Trophoblast cell (in vitro differentiated cells and primary cell): ENCODE data around the gene LHCGR.

ENCODE experiments used
- DNase-seq, 2 donors: peaks; one replicate each; pipeline ENCODE4 v3.0.0-alpha.2; 2016
- H2AFZ ChIP-seq: 2 replicates; pipeline ENCODE4 v1.6.1; 2013; ENCODE audit warnings: low read length, moderate library complexity, mild to moderate bottlenecking; ENCODE audit not compliant: insufficient read depth, poor library complexity
- H2AK5ac ChIP-seq: 2 replicates; pipeline ENCODE4 v1.6.1; 2013; ENCODE audit warnings: mild to moderate bottlenecking, low read length
- H2BK120ac ChIP-seq: 2 replicates; pipeline ENCODE4 v1.6.1; 2013; ENCODE audit warnings: low read length, mild to moderate bottlenecking, moderate library complexity; ENCODE audit not compliant: insufficient read depth, poor library complexity
- H2BK12ac ChIP-seq: 2 replicates; pipeline ENCODE4 v1.6.1; 2013; ENCODE audit warnings: mild to moderate bottlenecking, low read length, moderate library complexity
- H2BK5ac ChIP-seq: 2 replicates; pipeline ENCODE4 v1.6.1; 2013; ENCODE audit warnings: low read length, low read depth, moderate library complexity, mild to moderate bottlenecking; ENCODE audit not compliant: poor library complexity
- H3K14ac ChIP-seq: 2 replicates; pipeline ENCODE4 v1.6.1; 2013; ENCODE audit warnings: mild to moderate bottlenecking, low read length
- H3K18ac ChIP-seq: 2 replicates; pipeline ENCODE4 v1.6.1; 2013; ENCODE audit warnings: mild to moderate bottlenecking, low read length
- H3K23ac ChIP-seq: 2 replicates; pipeline ENCODE4 v1.6.1; 2013; ENCODE audit warnings: low read length
- H3K27ac ChIP-seq: 2 replicates; pipeline ENCODE4 v1.5.1; 2013; ENCODE audit warnings: low read depth, mild to moderate bottlenecking, inconsistent platforms, low read length, moderate library complexity
- H3K27me3 ChIP-seq: 2 replicates; pipeline ENCODE4 v1.6.1; 2013; ENCODE audit warnings: inconsistent platforms, mild to moderate bottlenecking, low read length, moderate library complexity; ENCODE audit not compliant: insufficient read depth
- H3K36me3 ChIP-seq, 2 experiments: 1 replicate in 1 of 2; 2 replicates in 1 of 2; pipeline ENCODE4 v1.6.1; 2013; ENCODE audit warnings: low read length in 2 of 2, mild to moderate bottlenecking in 2 of 2, moderate library complexity in 1 of 2; ENCODE audit not compliant: insufficient read depth in 2 of 2, control insufficient read depth in 1 of 2
- H3K4ac ChIP-seq: 2 replicates; pipeline ENCODE4 v1.6.1; 2013; ENCODE audit warnings: low read depth, mild to moderate bottlenecking, low read length, moderate library complexity
- H3K4me1 ChIP-seq, 2 experiments: 1 replicate in 1 of 2; 2 replicates in 1 of 2; pipeline ENCODE4 v1.6.1; 2013; ENCODE audit warnings: low read length in 2 of 2, mild to moderate bottlenecking in 2 of 2, moderate library complexity in 1 of 2; ENCODE audit not compliant: insufficient read depth in 2 of 2, control insufficient read depth in 1 of 2
- H3K4me2 ChIP-seq: 2 replicates; pipeline ENCODE4 v1.6.1; 2013; ENCODE audit warnings: inconsistent platforms, mild to moderate bottlenecking, low read length, moderate library complexity
- H3K4me3 ChIP-seq: 2 replicates; pipeline ENCODE4 v1.5.1; 2013; ENCODE audit warnings: mild to moderate bottlenecking, low read depth, low read length, inconsistent platforms
- H3K79me1 ChIP-seq: one replicate; pipeline ENCODE4 v1.6.1; 2013; ENCODE audit warnings: low read length
- H3K79me2 ChIP-seq: 2 replicates; pipeline ENCODE4 v1.6.1; 2013; ENCODE audit warnings: low read length, mild to moderate bottlenecking; ENCODE audit not compliant: control insufficient read depth, insufficient read depth, poor library complexity
- H3K9ac ChIP-seq: 2 replicates; pipeline ENCODE4 v1.6.1; 2013; ENCODE audit warnings: mild to moderate bottlenecking, low read length
- H3K9me3 ChIP-seq: 2 replicates; pipeline ENCODE4 v1.6.1; 2013; ENCODE audit warnings: low read depth, mild to moderate bottlenecking, control low read depth, inconsistent platforms, low read length; ENCODE audit not compliant: insufficient read depth
- H4K12ac ChIP-seq: 2 replicates; pipeline ENCODE4 v1.6.1; 2013; ENCODE audit warnings: low read depth, mild to moderate bottlenecking, low read length, moderate library complexity
- H4K8ac ChIP-seq: 2 replicates; pipeline ENCODE4 v1.6.1; 2013; ENCODE audit warnings: low read depth, mild to moderate bottlenecking, low read length, moderate library complexity
- H4K91ac ChIP-seq: one replicate; pipeline ENCODE4 v1.6.1; 2013; ENCODE audit warnings: low read depth, mild to moderate bottlenecking, low read length, moderate library complexity
- WGBS: extraction: QIAGEN DNeasy Blood & Tissue Kit; methylation state at CpG from one replicate; pipeline ENCODE4 v1.1.7; 2013; ENCODE audit warnings: missing lambda C conversion rate; ENCODE audit not compliant: insufficient read length, insufficient coverage; ENCODE audit errors: extremely low coverage; 5-methylcytosine and 5-hydroxymethylcytosine counted together

Gene LHCGR

GRCh38 chr2:48756289-48756688 is 765 bp upstream of the LHCGR start:
- H2BK5ac ChIP-seq = no peak overlapping the region
- no peak overlapping the region for H4K91ac ChIP-seq
- no peak overlapping the region for H3K4me2 ChIP-seq
- H3K14ac ChIP-seq = no peak overlapping the region
- peaks cover 1% of the 10 kb centered on the region for H3K9me3 ChIP-seq
- no peak overlapping the region for H2AFZ ChIP-seq
- no peak for DNase-seq
- H3K36me3 ChIP-seq = no peaks in the 10 kb centered on the region
- H3K9ac ChIP-seq = no peak overlapping the region
- no peak overlapping the region for H2BK120ac ChIP-seq
- no peak overlapping the region for H3K4me3 ChIP-seq
- no peak overlapping the region for H3K23ac ChIP-seq
- H3K79me2 ChIP-seq = no peaks in the 10 kb centered on the region
- H3K4ac ChIP-seq = no peak overlapping the region
- H3K27me3 ChIP-seq = peaks cover 3% of the 10 kb centered on the region
- H4K8ac ChIP-seq = no peak overlapping the region
- H2BK12ac ChIP-seq = no peak overlapping the region
- H3K18ac ChIP-seq = no peak overlapping the region
- H4K12ac ChIP-seq = no peak overlapping the region
- no peak overlapping the region for H2AK5ac ChIP-seq
- H3K27ac ChIP-seq = no peak overlapping the region
- H3K79me1 ChIP-seq = no peaks in the 10 kb centered on the region
- peaks cover 0 to 6% of the 10 kb centered on the region in 2 experiments for H3K4me1 ChIP-seq
- WGBS = no CpG with 5 or more reads among the region's 3 CpGs

- H3K14ac ChIP-seq = no peak overlapping the region
- WGBS = no CpG with 5 or more reads among the region's 10 CpGs
- H2AK5ac ChIP-seq = no peak overlapping the region
Measured at GRCh38 chr2:48754874-48755273, 650 bp downstream of the LHCGR start.

GRCh38 chr2:48753228-48753627 is 2.3 kb downstream of the LHCGR start:
- no peak overlapping the region for H3K9ac ChIP-seq
- no peak overlapping the region for H3K27ac ChIP-seq
- H2BK12ac ChIP-seq = no peak overlapping the region
- DNase-seq = no peak
- H2AK5ac ChIP-seq = no peak overlapping the region
- no peak overlapping the region for H2AFZ ChIP-seq
- H4K12ac ChIP-seq = no peak overlapping the region
- no peak overlapping the region for H3K4me3 ChIP-seq
- no peaks in the 10 kb centered on the region for H3K79me2 ChIP-seq
- H3K4ac ChIP-seq = no peak overlapping the region
- peaks cover 3% of the 10 kb centered on the region for H3K27me3 ChIP-seq
- no peak overlapping the region for H3K18ac ChIP-seq
- H2BK120ac ChIP-seq = no peak overlapping the region
- peak overlapping the region; percentile 24 for H3K23ac ChIP-seq
- H2BK5ac ChIP-seq = no peak overlapping the region
- H3K4me2 ChIP-seq = no peak overlapping the region
- no CpG with 5 or more reads among the region's 1 CpG for WGBS
- peaks cover 1% of the 10 kb centered on the region for H3K9me3 ChIP-seq
- no peak overlapping the region for H3K14ac ChIP-seq
- H4K8ac ChIP-seq = no peak overlapping the region
- no peaks in the 10 kb centered on the region for H3K36me3 ChIP-seq
- no peaks in the 10 kb centered on the region for H3K79me1 ChIP-seq
- H3K4me1 ChIP-seq = peaks cover 0 to 6% of the 10 kb centered on the region in 2 experiments
- no peak overlapping the region for H4K91ac ChIP-seq

More at GRCh38 chr2:48754874-48755273, 650 bp downstream of the LHCGR start:
- no peak overlapping the region for H3K4me3 ChIP-seq
- H3K27ac ChIP-seq = no peak overlapping the region
- no peak overlapping the region for H3K23ac ChIP-seq
- DNase-seq = no peak
- no peaks in the 10 kb centered on the region for H3K79me2 ChIP-seq
- H4K12ac ChIP-seq = no peak overlapping the region
- H3K27me3 ChIP-seq = peaks cover 3% of the 10 kb centered on the region
- no peak overlapping the region for H2BK5ac ChIP-seq
- H4K91ac ChIP-seq = no peak overlapping the region
- no peak overlapping the region for H3K4me2 ChIP-seq
- H3K9me3 ChIP-seq = peaks cover 1% of the 10 kb centered on the region
- no peak overlapping the region for H2BK120ac ChIP-seq
- no peak overlapping the region for H4K8ac ChIP-seq
- no peak overlapping the region for H2BK12ac ChIP-seq
- no peak overlapping the region for H3K4ac ChIP-seq
- no peak overlapping the region for H3K9ac ChIP-seq
- peaks cover 0 to 6% of the 10 kb centered on the region in 2 experiments for H3K4me1 ChIP-seq
- no peaks in the 10 kb centered on the region for H3K36me3 ChIP-seq
- H3K18ac ChIP-seq = no peak overlapping the region
- H2AFZ ChIP-seq = no peak overlapping the region
- H3K79me1 ChIP-seq = no peaks in the 10 kb centered on the region

- Histone ChIP-seq H4K8ac (no peak overlapping the region), H3K14ac (no peak overlapping the region), H3K4me1 (peaks cover 0 to 1% of the 10 kb centered on the region in 2 experiments), H3K27ac (no peak overlapping the region), H2BK120ac (no peak overlapping the region), H3K4ac (no peak overlapping the region), H3K27me3 (no peaks in the 10 kb centered on the region), H2AK5ac (no peak overlapping the region), H2BK12ac (no peak overlapping the region), H3K79me1 (no peaks in the 10 kb centered on the region), H3K23ac (no peak overlapping the region), H2AFZ (no peak overlapping the region), H3K4me2 (no peak overlapping the region), H3K79me2 (no peaks in the 10 kb centered on the region), H3K4me3 (no peak overlapping the region), H4K12ac (no peak overlapping the region), H3K18ac (no peak overlapping the region), H3K9ac (no peak overlapping the region), H3K36me3 (peaks cover 0 to 1% of the 10 kb centered on the region in 2 experiments), H3K9me3 (peaks cover 1% of the 10 kb centered on the region), H2BK5ac (no peak overlapping the region), H4K91ac (no peak overlapping the region)
- peak in 1 of 2 donors; percentile 8 for DNase-seq
Measured at GRCh38 chr2:48750128-48750739, 5.3 kb downstream of the LHCGR start.
